CD4-positive, alpha-beta T cell (primary cell): Measurements from ENCODE around the gene NPR3. TPM values are rescaled to one million over a fixed set of nuclear protein-coding genes. Genes with fewer than 3 reads are reported as not detected.

Source experiments
- ATAC-seq: fragments of 200-7000 bp; cut with Tn5 transposase; one replicate; pipeline ENCODE4 v1.10.0; 2022; ENCODE audit warnings: mild to moderate bottlenecking; ENCODE audit not compliant: poor library complexity
- CTCF ChIA-PET: fragments of 350-600 bp; sonication (Branson Sonifier 250); formaldehyde crosslinking; loops from one replicate; lab custom pipeline; 2021; ENCODE audit warnings: antibody characterized with exemption, inconsistent platforms; lab: Charles Lee
- POLR2A ChIA-PET: fragments of 350-600 bp; sonication (Branson Sonifier 250); formaldehyde crosslinking; loops from one replicate; lab custom pipeline; 2021; ENCODE audit warnings: antibody characterized with exemption, inconsistent platforms; lab: Charles Lee
- DNase-seq, 14 experiments: peaks; one replicate each; pipeline ENCODE4 v3.0.0-alpha.2; 2013 to 2020; ENCODE audit warnings: mixed read lengths in 2 of 14
- H3K27ac ChIP-seq, 2 donors: one replicate each; pipeline versions ENCODE4 v1.5.1 to v1.7.0; 2013; ENCODE audit warnings: low read length in 2 of 2, low read depth in 1 of 2, mild to moderate bottlenecking in 1 of 2
- H3K27me3 ChIP-seq, 2 experiments: 1 replicate in 1 of 2; 2 replicates in 1 of 2; pipeline versions ENCODE4 v1.6.1 to v1.7.0; 2013; ENCODE audit warnings: low read length in 2 of 2, control low read depth in 1 of 2, mild to moderate bottlenecking in 1 of 2, moderate library complexity in 1 of 2; ENCODE audit not compliant: insufficient read depth in 2 of 2, control insufficient read depth in 1 of 2
- H3K36me3 ChIP-seq: one replicate; pipeline ENCODE4 v1.6.1; 2013; ENCODE audit warnings: low read length, control low read depth; ENCODE audit not compliant: insufficient read depth
- H3K4me1 ChIP-seq: one replicate; pipeline ENCODE4 v1.6.1; 2013; ENCODE audit warnings: low read length, control low read depth; ENCODE audit not compliant: insufficient read depth
- H3K4me3 ChIP-seq: one replicate; pipeline ENCODE4 v1.5.1; 2013; ENCODE audit warnings: mild to moderate bottlenecking, low read length, moderate library complexity
- H3K9me3 ChIP-seq, 2 experiments: 1 replicate in 1 of 2; 2 replicates in 1 of 2; pipeline versions ENCODE4 v1.6.1 to v1.7.0; 2013; ENCODE audit warnings: low read length in 2 of 2, mild to moderate bottlenecking in 2 of 2, control low read depth in 1 of 2, moderate library complexity in 1 of 2; ENCODE audit not compliant: control insufficient read depth in 1 of 2, insufficient read depth in 1 of 2
- H3K27ac Mint-ChIP-seq: one replicate; pipeline ENCODE4 v1.8.0; 2020; ENCODE audit warnings: mixed read lengths
- H3K27me3 Mint-ChIP-seq: one replicate; pipeline ENCODE4 v1.8.0; 2021; ENCODE audit warnings: mixed read lengths
- H3K36me3 Mint-ChIP-seq: one replicate; pipeline ENCODE4 v1.8.0; 2021; ENCODE audit warnings: low read depth, mixed read lengths
- H3K4me1 Mint-ChIP-seq: one replicate; pipeline ENCODE4 v1.8.0; 2021; ENCODE audit warnings: low read depth, mixed read lengths
- H3K4me3 Mint-ChIP-seq: one replicate; pipeline ENCODE4 v1.8.0; 2020; ENCODE audit warnings: mild to moderate bottlenecking, mixed read lengths
- H3K9me3 Mint-ChIP-seq: one replicate; pipeline ENCODE4 v1.8.0; 2020; ENCODE audit warnings: mixed read lengths
- CTCF ChIP-seq: fragments of 200-600 bp; IDR thresholded peaks from one replicate; pipeline ENCODE4 v1.8.0; 2022; ENCODE audit warnings: antibody characterized with exemption, mild to moderate bottlenecking
- intact Hi-C, 2 experiments: fragments of 100-400 bp; cut with DNase I in 1 of 2; cut with micrococcal nuclease in 1 of 2; formaldehyde crosslinking; loops; one replicate each; pipeline versions ENCODE4 v1.15.1 to v1.9.0; 2023 to 2025; cut with DNase I, micrococcal nuclease
- total RNA-seq, 174 experiments: library from RNA in 2 of 174; stranded (reverse) in 2 of 174; gene quantifications; one replicate each; pipeline ENCODE4 v1.2.3 and lab custom pipeline; 2021 to 2026

Gene NPR3
- total RNA-seq, 2 experiments from 2014 or later: not detected

- Histone ChIP-seq H3K4me1 (no peaks in the 10 kb centered on the region), H3K27me3 (no peaks in the 10 kb centered on the region), H3K9me3 (peaks cover 0 to 3% of the 10 kb centered on the region in 2 experiments), H3K4me3 (no peak overlapping the region), H3K27ac (no peak overlapping the region), H3K36me3 (no peaks in the 10 kb centered on the region)
- no peak overlapping the region for H3K4me3 Mint-ChIP-seq
- H3K36me3 Mint-ChIP-seq: no peaks in the 10 kb centered on the region
- no peaks in the 10 kb centered on the region for H3K27me3 Mint-ChIP-seq
- intact Hi-C loops: no loop called here
- ChIA-PET CTCF (no interaction called here), POLR2A (no interaction called here)
- peaks cover 3% of the 10 kb centered on the region for H3K9me3 Mint-ChIP-seq
- TF ChIP-seq CTCF: no peak
- no peak overlapping the region for H3K27ac Mint-ChIP-seq
- ATAC-seq (no peak), DNase-seq (no peak)
- no peaks in the 10 kb centered on the region for H3K4me1 Mint-ChIP-seq
Observed at GRCh38 chr5:32828492-32828891, 117.4 kb downstream of the NPR3 start.

- no peaks in the 10 kb centered on the region for H3K36me3 ChIP-seq
- no peaks in the 10 kb centered on the region for H3K4me1 Mint-ChIP-seq
- no peaks in the 10 kb centered on the region for H3K36me3 Mint-ChIP-seq
- no peaks in the 10 kb centered on the region for H3K27me3 ChIP-seq
- ChIA-PET POLR2A (no interaction called here), CTCF (no interaction called here)
- DNase-seq (no peak), ATAC-seq (no peak)
- no peak overlapping the region for H3K27ac Mint-ChIP-seq
- H3K4me3 Mint-ChIP-seq: no peak overlapping the region
- no peak for TF ChIP-seq CTCF
- intact Hi-C loops: no loop called here
- H3K27me3 Mint-ChIP-seq: no peaks in the 10 kb centered on the region
- H3K27ac ChIP-seq: no peak overlapping the region
- H3K9me3 ChIP-seq: peaks cover 0 to 3% of the 10 kb centered on the region in 2 experiments
- H3K4me1 ChIP-seq: no peaks in the 10 kb centered on the region
- peaks cover 5% of the 10 kb centered on the region for H3K9me3 Mint-ChIP-seq
- H3K4me3 ChIP-seq: no peak overlapping the region
Observed at GRCh38 chr5:32831624-32832023, 120.5 kb downstream of the NPR3 start.

GRCh38 chr5:32833127-32833526 lies 122.0 kb downstream of the NPR3 start:
- H3K27me3 Mint-ChIP-seq: no peaks in the 10 kb centered on the region
- intact Hi-C loops: no loop called here

More at GRCh38 chr5:32833127-32833526, 122.0 kb downstream of the NPR3 start:
- H3K36me3 ChIP-seq: no peaks in the 10 kb centered on the region
- no peaks in the 10 kb centered on the region for H3K4me1 ChIP-seq
- Mint-ChIP-seq H3K4me3 (no peak overlapping the region), H3K4me1 (no peaks in the 10 kb centered on the region), H3K9me3 (peaks cover 5% of the 10 kb centered on the region), H3K27ac (no peak overlapping the region), H3K36me3 (no peaks in the 10 kb centered on the region)
- TF ChIP-seq CTCF: no peak
- ATAC-seq: no peak
- H3K27ac ChIP-seq: no peak overlapping the region
- DNase-seq: no peak
- CTCF ChIA-PET: no interaction called here
- H3K4me3 ChIP-seq: no peak overlapping the region
- POLR2A ChIA-PET: no interaction called here
- H3K27me3 ChIP-seq: no peaks in the 10 kb centered on the region
- peaks cover 0 to 1% of the 10 kb centered on the region in 2 experiments for H3K9me3 ChIP-seq
